DND-41 (cell line): Measurements from ENCODE around the gene ATP10A.

Experiments used
- CTCF ChIP-seq: IDR thresholded peaks from 2 replicates; pipeline ENCODE4 v1.5.1; 2012; ENCODE audit warnings: borderline replicate concordance, low read length, moderate library complexity, mild to moderate bottlenecking; ENCODE audit not compliant: poor library complexity, severe bottlenecking; ENCODE audit errors: extremely low read depth
- EZH2 ChIP-seq: IDR thresholded peaks from 3 replicates; pipeline ENCODE4 v1.6.1; 2012; ENCODE audit warnings: borderline replicate concordance, low read depth, mild to moderate bottlenecking, moderate library complexity, low read length, inconsistent platforms; ENCODE audit not compliant: severe bottlenecking

- TF ChIP-seq CTCF (no peak), EZH2 (no peak)
These were observed 131.7 kb downstream of the ATP10A start for GRCh38 chr15:25731411-25731810.
